GM20431 (cell line): ENCODE data around the gene PRKRIP1.

ENCODE experiments used
- in situ Hi-C: fragments of 300-500 bp; cut with MseI, MboI; formaldehyde crosslinking; loops from one replicate; pipeline ENCODE4 v1.15.0; 2020; ENCODE audit warnings: low sequenced_read_pairs; ENCODE audit not compliant: unreplicated experiment

PRKRIP1 gene

GRCh38 chr7:102426268-102427018 is 30.3 kb downstream of the PRKRIP1 start:
- in situ Hi-C loops, result no loop called here

- in situ Hi-C loops, result no loop called here
These were observed 30.8 kb downstream of the PRKRIP1 start for GRCh38 chr7:102427019-102427405.

GRCh38 chr7:102429141-102429899 is 33.2 kb downstream of the PRKRIP1 start:
- in situ Hi-C loops, result no loop called here

GRCh38 chr7:102431617-102432298 is 35.6 kb downstream of the PRKRIP1 start:
- in situ Hi-C loops, result no loop called here

- in situ Hi-C loops, result no loop called here
These were observed 36.5 kb downstream of the PRKRIP1 start for GRCh38 chr7:102432442-102433218.

GRCh38 chr7:102433219-102434038 is 37.3 kb downstream of the PRKRIP1 start, which contains the start of gene ORAI2:
Gene ORAI2 (plus strand): TSS chr7:102433575. CDS start chr7:102438957, 5,382 bp downstream.
- in situ Hi-C loops, result no loop called here

GRCh38 chr7:102434039-102434486 is 37.9 kb downstream of the PRKRIP1 start:
- in situ Hi-C loops, result no loop called here

GRCh38 chr7:102436118-102436517 is 40.0 kb downstream of the PRKRIP1 start:
- in situ Hi-C loops, result no loop called here

GRCh38 chr7:102439963-102440795 is 44.0 kb downstream of the PRKRIP1 start:
- in situ Hi-C loops, result no loop called here

- in situ Hi-C loops, result no loop called here
These were observed 49.0 kb downstream of the PRKRIP1 start for GRCh38 chr7:102444961-102445673.

GRCh38 chr7:102445674-102446071 is 49.5 kb downstream of the PRKRIP1 start:
- in situ Hi-C loops, result no loop called here

GRCh38 chr7:102446387-102447156 is 50.4 kb downstream of the PRKRIP1 start:
- in situ Hi-C loops, result no loop called here

- in situ Hi-C loops, result no loop called here
These were observed 51.1 kb downstream of the PRKRIP1 start for GRCh38 chr7:102447311-102447710.

GRCh38 chr7:102449136-102449535 is 53.0 kb downstream of the PRKRIP1 start:
- in situ Hi-C loops, result no loop called here

- in situ Hi-C loops, result loop anchor here (5.0 kb wide), 1 partner anchor 43 kb away; no protein-coding TSS in a partner anchor
These were observed 54.1 kb downstream of the PRKRIP1 start for GRCh38 chr7:102450242-102450641.

- in situ Hi-C loops, result loop anchor here (5.0 kb wide), 1 partner anchor 44 kb away; no protein-coding TSS in a partner anchor
These were observed 55.4 kb downstream of the PRKRIP1 start for GRCh38 chr7:102451371-102452054.
